Activated T-cell treated with anti-CD3 and anti-CD28 coated beads for 24 hours (primary cell): ENCODE measurements around the gene FOXG1.

Source experiments
- DNase-seq: peaks from one replicate; pipeline ENCODE4 v3.0.0-alpha.2; 2020; ENCODE audit warnings: low read depth

FOXG1 gene

DNA sequence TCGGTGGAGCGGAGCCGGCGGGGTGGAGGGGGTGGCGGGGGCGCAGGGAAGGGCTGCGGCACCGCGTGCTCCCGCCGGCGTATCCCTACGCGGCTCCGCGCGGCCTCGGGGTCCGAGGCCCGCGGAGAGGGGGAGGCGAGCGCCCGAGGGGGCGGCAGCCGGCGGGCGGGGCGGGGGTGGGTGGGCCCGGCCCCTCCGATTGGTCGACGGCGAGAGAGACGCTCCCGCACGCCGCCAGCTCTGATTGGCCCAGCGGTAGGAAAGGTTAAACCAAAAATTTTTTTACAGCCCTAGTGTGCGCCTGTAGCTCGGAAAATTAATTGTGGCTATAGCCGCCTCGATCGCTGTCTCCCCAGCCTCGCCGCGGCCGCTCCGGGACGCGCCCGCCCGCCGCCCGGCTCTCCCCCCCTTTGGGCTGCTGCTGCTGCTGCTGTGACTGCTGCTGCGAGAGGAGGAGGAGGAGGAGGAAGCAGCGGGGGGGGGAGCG is at the start of gene FOXG1:
Gene FOXG1, plus strand, starts transcription at position 319 of the 487 bp plus-strand sequence. CDS start 493 bp downstream, outside the sequence.
- DNase-seq, result no peak

DNA sequence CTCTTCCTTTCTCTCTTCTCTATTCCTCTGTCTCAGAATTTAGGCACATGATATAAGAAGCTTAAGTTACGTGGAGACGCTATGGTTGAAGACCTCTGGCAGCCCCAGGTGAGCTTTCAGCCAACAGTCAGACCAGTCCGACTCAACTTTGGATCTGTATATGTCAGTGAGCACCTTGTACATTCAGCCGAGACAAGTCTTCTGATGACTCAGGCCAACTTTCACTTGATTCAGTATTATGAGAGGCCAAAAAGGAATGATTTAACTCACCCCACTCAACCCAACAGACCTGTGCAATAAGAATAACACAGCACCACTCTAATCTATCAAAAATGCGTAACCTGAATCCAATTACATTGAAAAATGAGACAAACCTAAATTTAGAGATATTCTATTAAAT is 47.5 kb upstream of the FOXG1 start:
- no peak for DNase-seq

DNA sequence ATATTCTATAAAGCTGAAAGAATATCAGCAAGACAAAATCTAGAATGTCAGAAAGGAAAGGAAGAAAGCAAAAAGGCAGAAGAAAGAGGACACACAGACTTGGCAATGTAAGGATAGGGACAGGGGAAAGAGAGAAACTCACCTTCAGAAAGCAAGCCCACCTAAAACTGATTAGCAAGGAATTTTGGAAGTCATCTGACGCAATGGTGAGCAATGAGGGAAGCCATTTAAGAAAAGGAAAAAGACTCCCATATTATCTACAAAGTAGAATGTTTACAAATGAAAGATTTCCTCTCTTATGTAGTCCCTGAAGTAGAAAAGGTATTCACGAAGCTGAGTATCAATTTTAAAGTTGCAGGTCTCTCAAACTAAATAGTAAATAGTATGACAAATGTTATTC is 35.2 kb upstream of the FOXG1 start:
- DNase-seq, result no peak

DNA sequence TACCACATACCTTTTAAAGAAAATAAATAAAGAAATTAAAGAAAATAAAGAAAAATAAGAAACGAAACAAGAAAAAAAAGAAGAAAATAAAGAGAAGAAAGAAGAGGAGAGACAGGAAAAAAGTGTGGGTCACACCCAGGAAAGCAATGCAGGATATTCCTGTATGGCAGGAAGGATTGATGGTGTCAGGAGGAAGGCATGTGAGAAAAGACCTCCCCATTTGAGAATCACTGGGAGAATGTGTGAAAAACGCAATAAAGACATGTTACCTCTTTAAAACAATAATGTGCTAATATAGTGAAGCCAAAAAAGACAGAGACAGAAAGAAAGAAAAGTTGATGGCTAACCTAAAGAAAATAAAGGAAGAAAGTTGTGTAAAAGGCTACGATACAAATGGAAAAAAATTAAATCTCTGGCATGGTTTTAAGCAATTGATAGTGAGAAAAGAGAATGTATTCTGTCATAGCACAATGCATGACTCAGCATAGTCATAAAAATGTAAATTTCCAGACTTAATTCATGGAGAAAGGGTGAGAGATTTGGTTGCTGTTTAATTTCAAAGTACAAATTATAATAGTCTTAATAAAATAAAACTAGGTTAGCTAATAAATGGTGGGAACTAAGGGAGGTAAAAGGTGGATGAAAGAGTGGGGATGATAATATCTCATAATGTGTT is 24.3 kb upstream of the FOXG1 start:
- DNase-seq, result no peak

DNA sequence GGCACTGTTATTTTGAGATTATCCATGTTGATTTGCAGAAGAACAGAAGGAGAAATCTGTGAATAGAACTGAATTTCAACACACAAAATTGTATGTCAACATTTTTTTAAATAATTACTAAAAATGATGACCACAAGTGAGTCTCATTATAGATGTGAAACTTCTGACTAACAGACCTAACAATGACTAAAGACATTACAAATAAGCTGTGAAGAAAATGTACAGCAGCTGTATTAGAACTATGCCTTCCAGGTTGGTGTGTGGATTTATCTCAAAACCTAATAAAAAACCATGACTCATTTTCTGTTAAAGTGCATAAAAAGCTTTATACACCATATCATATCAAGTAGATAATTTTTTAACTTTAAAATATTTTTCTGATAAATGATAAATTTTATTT is 22.5 kb upstream of the FOXG1 start:
- DNase-seq, result no peak

DNA sequence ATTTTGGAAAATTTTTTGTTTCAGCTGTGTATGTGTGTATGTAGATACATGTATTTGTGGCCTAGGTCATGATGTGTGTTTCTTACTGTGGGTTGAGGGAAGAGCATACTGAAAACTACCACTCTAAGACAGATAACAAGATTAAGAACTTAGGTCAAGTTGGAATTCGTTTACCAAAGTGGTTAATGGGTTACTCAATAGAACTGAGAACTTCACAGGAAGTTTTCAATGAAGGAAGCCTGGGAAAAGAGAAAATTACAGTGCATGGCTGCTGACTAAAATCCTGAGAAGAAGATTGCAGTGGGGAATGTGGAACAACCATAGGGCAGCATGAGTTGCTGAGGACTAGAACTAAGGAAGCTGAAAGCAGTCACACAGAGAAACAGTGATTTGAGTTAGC is 21.4 kb upstream of the FOXG1 start:
- no peak for DNase-seq

DNA sequence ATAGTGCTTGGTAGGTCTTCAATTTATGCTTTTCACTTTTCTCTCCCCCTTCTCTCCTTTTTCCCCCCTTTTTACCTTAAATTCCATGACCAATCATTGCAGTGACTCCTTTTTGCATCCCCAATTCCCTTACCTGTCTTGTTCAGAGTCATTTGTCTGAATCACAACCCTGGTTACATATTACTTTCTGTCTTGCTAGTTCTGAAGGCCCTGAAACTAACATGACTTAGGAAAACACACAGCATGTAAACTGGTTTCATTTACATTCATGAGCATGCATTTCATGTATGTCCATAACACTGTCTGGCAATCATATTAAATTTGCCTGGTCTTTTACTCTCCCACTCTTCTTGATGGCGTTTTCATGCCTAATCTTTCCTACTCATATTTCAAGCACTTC is 20.3 kb upstream of the FOXG1 start:
- no peak for DNase-seq

DNA sequence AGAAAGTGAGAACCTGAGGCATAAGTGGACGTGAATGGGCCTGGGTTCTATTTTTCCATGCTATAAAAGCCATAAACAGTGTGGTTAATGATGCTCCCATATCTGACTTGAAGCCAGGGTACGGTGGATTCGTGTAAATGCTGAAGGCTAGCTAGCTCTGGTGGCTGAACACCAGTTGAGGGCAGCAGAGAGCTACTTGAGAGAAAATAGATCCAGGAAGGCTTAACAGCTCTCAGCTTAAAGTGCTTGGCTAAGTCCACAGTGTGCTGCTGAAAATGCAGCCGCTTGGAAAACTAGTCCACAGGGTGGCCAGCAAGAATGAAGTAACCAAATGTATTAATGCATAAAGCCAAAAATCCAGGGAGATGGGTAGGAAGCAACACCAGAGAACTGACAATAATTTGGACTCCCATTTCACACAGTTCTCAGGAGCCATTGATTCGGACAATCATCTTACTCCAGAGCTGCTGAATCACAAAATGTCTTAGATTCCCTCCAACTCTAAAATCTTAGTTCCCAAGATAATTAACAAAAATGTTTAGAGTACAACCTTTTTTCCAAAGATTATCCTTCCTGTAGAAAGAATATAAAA is 15.0 kb upstream of the FOXG1 start:
- no peak for DNase-seq

DNA sequence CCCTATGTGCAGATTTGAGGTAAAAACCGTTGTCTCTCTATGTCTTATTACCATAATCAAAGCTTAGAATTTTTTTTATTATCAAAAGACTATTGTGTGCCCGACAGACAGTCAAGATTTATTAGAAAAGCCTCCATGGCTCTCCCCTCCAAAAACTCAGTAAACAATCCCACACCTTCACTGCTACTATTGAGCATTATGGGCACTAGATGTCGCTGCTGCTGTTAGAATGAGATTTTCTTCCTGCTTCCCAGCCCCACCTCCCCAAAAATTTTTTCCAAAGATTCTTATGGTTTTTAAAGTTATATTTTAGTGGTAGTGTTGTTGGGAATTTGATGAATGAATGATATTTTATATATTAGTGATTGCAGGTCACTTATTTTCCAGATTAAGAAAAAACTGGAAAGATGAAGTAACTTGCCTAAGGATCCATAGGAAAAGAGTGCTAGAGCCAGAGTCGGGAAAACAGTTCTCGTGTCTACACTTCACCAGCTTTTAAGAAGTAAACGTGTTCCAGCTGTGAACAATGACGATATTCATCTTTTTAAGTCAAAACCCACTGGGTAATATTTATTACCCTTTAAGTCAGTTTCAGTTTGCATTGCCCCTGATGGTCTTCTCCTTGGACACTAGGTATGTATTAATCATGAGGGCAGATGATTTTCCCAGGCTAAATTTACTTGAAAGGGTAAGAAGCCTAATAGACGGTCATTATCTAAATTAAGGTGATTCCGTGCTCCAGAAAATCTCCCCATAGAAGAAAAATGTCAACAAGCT is 12.2 kb upstream of the FOXG1 start:
- no peak for DNase-seq

DNA sequence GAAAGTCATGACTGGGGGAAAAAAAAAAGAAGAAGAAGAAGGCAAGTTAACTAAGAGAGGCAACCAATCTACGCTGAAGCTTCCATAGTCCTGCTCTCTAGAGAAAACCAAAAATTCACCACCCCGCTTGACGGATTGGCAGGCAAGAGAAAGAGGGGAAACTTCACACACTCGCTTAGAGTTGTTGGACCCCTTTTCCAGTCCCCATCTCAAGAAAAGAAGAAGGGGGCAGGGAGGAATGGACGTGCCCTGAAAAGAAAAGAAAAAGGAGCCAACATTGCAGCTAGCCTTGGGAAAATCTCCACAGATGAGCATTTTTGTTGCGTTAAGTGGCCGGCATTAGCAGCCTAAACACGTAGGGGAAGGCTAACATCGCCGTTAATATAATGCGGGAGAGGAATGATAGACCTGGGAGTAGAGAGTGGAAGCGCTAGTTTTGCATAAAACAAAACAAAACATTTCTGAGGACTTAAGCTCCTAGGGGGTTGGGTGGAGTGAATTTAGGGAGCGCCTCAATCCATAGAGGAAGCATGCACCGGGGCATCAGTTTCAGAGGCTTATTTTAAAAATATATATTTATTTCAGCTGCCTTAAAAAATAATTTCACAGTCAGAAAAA is 11.3 kb upstream of the FOXG1 start:
- no peak for DNase-seq

DNA sequence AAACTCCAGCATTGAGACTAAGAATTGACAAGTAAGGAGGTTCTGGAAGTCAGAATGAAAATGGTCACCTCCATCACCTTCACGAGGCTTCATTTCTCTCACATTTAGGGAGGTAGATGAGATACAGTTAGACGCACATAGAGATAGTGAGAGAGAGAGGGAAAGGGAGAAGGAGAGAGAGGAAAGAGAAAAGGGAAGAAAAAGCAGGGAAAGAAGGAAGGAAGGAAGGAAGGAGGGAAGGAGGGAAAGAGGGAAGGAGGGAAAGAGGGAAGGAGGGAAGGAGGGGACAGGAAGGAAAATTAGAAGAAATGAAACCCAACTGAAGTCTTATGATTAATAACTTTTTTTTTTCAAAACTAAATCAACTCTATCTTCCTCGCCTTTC is 10.7 kb upstream of the FOXG1 start:
- no peak for DNase-seq

DNA sequence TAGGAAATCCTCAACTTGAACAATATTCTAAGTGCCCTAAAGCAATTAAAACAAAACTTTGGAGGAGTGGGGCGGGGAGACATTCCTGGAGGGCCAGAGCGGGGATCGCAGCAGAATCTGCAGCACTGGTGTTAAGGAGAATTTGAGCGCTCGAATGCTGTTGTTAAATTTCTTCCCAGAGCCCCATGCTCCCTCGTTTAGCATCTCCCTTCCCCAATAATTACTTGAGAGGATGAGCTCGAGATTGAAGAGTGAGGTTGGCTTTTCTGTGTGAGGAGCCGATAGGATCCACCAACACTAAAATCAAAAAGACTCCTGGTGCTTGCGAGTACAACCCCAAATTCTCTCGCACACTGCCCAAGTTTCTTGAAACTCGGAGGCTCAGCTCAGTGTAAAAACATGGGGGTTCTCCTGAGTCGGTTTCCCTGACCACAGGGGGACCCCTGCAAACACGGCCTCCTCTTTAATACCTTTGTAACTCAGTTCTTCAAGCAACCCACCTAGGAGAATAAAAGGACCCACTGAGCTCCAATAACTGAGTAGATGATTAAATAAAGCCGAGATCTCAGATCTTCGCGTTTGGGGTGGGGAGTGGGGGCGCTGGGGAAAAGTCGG is 10.2 kb upstream of the FOXG1 start:
- DNase-seq, result no peak

DNA sequence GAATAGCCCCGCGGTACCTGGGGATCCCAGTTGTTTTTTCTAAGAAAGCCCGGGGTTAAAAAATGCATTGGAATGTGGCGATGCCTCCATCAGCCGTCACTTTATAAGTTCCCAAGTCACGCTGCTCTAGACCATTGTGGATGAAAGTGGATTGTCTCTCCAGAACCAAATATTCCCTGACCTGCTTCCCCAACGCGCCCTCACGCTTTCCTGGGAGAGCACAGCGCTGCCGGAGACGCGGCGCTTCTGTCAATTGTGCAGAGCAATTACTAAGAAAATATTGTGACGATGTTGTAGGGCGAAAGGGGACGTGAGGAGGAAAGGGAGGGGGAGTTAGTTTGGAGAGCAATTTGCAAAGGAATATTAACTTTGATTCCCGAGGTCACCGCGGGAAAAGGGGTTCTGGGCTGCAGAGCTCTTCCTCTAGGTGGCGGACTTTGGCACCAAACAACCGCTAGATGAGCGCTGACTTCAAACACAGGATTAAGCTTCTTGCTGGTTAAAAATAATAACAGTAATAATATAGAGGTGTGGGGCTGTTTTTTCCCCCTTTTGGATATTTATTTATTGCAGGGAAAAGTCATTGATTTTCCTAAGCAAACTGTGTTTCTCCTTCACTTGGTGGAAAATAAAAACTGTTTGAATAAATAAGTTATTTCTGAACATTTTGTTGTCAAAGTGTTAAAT is 9.6 kb upstream of the FOXG1 start:
- no peak for DNase-seq

DNA sequence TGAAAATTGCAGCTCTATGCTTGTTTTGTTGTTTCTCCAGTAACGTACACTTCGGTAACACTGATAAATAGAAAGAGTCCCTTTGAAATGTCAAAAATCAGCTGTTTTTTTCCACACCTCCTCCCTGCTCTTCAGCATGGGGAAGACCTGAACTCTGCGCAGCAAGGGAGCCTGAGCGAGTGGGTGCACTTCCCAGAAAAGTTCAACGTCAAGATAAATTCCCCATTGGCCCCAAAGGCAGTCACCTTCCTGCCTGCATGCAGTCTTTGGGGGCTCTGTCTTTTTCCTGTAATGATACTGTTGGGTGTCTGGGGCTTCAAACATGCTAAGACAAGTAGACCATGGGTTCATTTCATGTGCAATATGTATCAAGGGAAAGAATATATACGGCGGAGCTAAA is 8.8 kb upstream of the FOXG1 start:
- DNase-seq, result no peak

DNA sequence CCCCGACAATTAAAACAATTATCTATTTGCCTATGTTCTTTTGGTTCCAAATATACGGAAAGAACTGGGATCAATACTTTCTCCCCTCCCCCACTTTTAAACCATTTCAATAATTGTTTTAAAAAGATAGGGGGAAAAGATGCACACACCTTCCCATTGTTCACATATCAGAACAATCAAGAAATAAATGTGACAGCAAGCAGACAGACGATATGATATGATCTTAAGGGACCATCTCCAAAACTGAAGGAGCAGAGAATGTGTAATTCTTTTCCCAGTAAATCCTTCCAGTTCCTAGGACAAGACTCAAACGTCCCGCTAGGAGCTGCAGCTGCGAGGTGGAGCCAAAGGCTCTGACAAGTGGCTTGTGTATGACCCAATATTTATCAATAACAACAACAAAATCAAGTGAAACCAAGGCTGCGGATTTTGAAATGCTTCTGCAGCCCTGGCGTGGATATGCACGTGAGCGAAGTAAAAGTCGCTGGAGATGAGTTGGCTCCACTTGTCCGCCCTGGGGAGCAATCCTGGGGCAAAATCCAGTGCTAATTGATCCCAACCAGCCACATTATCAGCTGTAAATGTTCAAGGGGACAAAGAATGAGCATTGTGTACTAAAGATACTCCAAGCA is 8.2 kb upstream of the FOXG1 start:
- DNase-seq, result no peak

DNA sequence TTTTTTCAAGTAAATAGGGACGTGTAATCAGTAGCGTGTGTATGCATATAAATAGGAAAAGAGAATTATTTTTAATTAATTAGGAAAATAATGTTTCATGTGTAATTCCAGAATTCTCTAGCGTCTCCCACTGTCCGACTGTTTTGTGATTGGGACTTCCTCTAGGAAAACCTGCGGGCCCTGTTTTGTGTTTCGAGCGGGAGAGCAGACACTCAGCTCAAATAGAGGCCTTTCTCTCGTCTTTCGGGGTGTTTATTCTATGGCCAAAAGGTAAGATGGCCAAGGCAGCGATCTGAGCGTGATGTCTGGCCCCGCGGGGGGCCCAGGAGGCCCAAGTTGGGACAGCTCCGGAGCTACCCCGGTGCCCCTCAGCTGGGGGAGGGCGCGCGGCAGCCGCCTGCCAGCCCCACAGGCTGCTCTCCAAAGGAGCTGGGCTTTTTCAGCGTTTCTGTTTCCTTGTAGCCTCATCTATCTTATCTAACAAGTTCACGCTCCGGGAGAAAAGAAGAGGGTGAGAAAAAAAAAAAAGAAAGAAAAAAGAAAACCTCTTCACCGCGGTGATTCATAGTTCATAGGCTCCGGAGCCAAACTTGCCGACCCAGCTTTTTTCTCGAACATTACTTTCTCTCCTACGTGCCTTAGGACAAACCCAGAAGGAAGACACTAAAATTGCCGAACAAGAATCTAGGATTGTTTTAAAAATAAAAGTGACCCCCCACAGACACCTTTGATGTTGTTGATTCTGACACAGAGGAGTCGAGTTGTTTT is 7.5 kb upstream of the FOXG1 start:
- DNase-seq, result no peak

DNA sequence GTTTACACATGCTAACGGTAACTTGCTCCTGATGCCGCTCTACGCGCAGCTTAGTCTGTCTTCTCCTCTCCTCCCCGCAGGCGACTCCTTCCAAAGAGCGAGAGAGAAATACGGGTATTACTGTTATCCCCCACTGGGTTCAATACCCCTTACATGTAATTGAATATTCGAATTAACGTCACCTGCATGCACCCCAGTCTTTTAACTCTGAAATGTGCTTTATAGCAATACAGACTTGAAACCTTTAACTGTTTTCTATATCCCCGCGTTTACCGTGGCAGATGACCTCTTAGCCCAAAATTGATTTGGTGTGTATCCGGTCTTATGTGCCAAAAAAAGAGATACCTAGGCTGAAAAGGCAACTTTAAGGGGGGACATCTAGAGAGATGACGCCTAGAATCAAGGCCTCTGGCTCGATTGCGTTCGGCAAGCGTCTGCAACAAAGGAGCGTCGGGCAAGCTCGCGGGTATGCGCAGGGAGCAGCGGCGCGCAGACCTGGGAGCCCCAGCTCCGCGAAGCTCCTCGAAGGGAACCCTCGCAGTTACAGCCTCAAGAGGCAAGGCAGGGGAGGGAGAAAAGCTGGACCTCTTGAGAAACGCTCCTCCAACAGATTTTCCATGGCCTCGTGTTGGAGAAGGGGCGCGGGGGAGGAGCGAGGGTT is 6.8 kb upstream of the FOXG1 start:
- no peak for DNase-seq

DNA sequence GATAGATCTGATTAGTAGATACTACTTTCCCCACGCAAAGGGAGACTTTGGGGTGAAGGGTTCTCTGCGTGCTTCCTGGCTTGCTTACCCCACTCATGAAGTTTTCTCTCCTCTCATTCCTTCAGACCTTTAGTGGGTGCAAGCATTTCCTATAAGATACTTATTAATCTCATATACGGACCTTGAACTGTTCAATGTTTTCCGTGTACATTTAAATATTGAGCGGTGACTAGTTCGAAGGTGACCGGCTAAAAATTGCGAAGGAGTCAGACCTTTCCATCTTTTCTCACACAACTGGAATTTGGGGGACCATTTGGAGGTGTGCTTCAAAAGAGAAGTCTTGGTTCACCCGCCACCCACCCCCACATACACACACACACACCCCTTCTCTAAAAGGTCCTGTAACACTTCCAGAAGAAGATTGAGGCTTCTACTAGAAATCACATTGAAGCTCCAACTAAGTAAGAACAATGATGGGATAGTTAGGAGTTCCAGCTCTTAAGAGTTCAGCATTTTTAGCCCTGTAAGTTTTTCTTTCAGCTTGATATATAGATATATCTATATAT is 6.1 kb upstream of the FOXG1 start:
- no peak for DNase-seq

DNA sequence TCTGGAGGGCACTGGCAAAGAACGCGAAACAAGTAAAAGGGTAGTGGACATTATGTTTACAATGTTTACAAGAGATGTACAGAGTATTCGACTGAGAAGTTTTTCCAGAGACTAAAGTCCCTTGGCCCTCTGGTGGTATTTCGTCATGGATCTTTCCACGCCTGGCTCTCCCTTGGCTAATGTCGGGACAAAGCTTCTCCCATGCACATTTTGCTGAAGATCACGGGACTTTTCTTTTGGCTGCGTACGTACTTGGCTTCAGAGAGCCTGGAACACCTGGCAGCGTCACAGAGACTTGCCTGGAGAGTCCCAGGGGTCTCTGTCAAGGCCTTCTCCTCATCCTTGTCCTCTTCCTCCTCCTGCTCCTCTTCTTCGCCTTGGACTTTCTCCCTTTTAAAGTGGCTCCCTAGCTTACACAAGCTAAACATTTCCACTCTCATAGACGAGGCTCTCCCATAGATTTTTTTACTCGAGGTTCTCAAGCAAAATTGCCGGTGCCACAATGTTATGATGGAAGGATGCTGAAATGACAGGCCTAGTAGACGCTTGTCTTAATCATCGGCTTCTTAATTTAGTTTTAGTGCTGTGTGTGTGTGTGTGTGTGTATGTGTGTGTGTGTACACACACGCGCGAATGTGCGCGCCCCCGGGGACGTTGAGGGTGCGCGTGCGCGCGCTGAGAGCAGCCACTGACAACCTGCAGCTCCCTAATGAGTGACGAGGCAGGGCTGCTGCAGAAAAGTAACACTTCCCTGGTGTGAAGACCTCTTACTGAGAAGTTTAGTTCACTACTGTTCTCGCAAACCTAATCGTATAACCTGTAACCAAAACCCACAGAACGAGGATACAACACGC is 4.9 kb upstream of the FOXG1 start:
- no peak for DNase-seq
